ENCODE results near the gene TEX29.

Gene TEX29

GRCh38 chr13:111343186-111343805 is 22.9 kb downstream of the TEX29 start:
- Histone ChIP-seq H3K27ac (ENCODE audit: low read length) (no peak overlapping the region), H3K4me1 (ENCODE audit: insufficient read depth, low read length) (no peaks in the 10 kb centered on the region)
- TF ChIP-seq CTCF (IDR thresholded peaks at IDR 0.05; ENCODE audit: borderline replicate concordance, extremely low read depth, low read length, poor library complexity, severe bottlenecking) = no peak

GRCh38 chr13:111344471-111345191 is 24.2 kb downstream of the TEX29 start:
- H4K20me1 ChIP-seq (ENCODE audit: insufficient read depth, low read length) = no peaks in the 10 kb centered on the region
- H3K4me2 ChIP-seq (ENCODE audit: insufficient read depth, low read length) = no peak overlapping the region
- no peaks in the 10 kb centered on the region for H3K79me2 ChIP-seq (ENCODE audit: insufficient read depth, low read length)
- no peaks in the 10 kb centered on the region for H3K4me1 ChIP-seq (ENCODE audit: insufficient read depth, low read length)
- H3K27me3 ChIP-seq (ENCODE audit: insufficient read depth, low read length, poor library complexity) = no peaks in the 10 kb centered on the region
- no peak for DNase-seq
- H3K9me3 ChIP-seq (ENCODE audit: insufficient read depth, low read length, severe bottlenecking) = no peaks in the 10 kb centered on the region
- H3K9ac ChIP-seq (ENCODE audit: low read depth, low read length) = no peak overlapping the region
- H3K4me3 ChIP-seq (ENCODE audit: low read depth in 1 of 2, low read length in 2 of 2) = no peak overlapping the region
- no peak for ATAC-seq (ENCODE audit: insufficient read depth, low read depth)
- no peak overlapping the region for H2AFZ ChIP-seq (ENCODE audit: low read depth, low read length)
- TF ChIP-seq EZH2 (IDR thresholded peaks at IDR 0.05; ENCODE audit: borderline replicate concordance, low read depth, low read length, severe bottlenecking) (no peak), CTCF (IDR thresholded peaks at IDR 0.05; ENCODE audit: borderline replicate concordance, extremely low read depth, low read length, poor library complexity, severe bottlenecking) (peak; percentile 26)
- H3K36me3 ChIP-seq (ENCODE audit: insufficient read depth, low read length) = no peaks in the 10 kb centered on the region
- H3K27ac ChIP-seq (ENCODE audit: low read length) = no peak overlapping the region

More at GRCh38 chr13:111343186-111343805, 22.9 kb downstream of the TEX29 start:
- no peaks in the 10 kb centered on the region for H3K36me3 ChIP-seq (ENCODE audit: insufficient read depth, low read length)
- H3K9ac ChIP-seq (ENCODE audit: low read depth, low read length) = no peak overlapping the region
- no peak overlapping the region for H3K4me3 ChIP-seq (ENCODE audit: low read depth in 1 of 2, low read length in 2 of 2)
- ATAC-seq (ENCODE audit: insufficient read depth, low read depth) (no peak), DNase-seq (no peak)
- no peaks in the 10 kb centered on the region for H3K9me3 ChIP-seq (ENCODE audit: insufficient read depth, low read length, severe bottlenecking)
- H2AFZ ChIP-seq (ENCODE audit: low read depth, low read length) = no peak overlapping the region
- H3K27me3 ChIP-seq (ENCODE audit: insufficient read depth, low read length, poor library complexity) = no peaks in the 10 kb centered on the region
- no peaks in the 10 kb centered on the region for H3K79me2 ChIP-seq (ENCODE audit: insufficient read depth, low read length)
- H3K4me2 ChIP-seq (ENCODE audit: insufficient read depth, low read length) = no peak overlapping the region
- no peaks in the 10 kb centered on the region for H4K20me1 ChIP-seq (ENCODE audit: insufficient read depth, low read length)

GRCh38 chr13:111345682-111346081 is 25.2 kb downstream of the TEX29 start:
- no peaks in the 10 kb centered on the region for H3K27me3 ChIP-seq (ENCODE audit: insufficient read depth, low read length, poor library complexity)
- H3K27ac ChIP-seq (ENCODE audit: low read length) = no peak overlapping the region
- no peak overlapping the region for H2AFZ ChIP-seq (ENCODE audit: low read depth, low read length)
- no peaks in the 10 kb centered on the region for H4K20me1 ChIP-seq (ENCODE audit: insufficient read depth, low read length)
- TF ChIP-seq CTCF (IDR thresholded peaks at IDR 0.05; ENCODE audit: borderline replicate concordance, extremely low read depth, low read length, poor library complexity, severe bottlenecking) (no peak), EZH2 (IDR thresholded peaks at IDR 0.05; ENCODE audit: borderline replicate concordance, low read depth, low read length, severe bottlenecking) (no peak)
- no peak overlapping the region for H3K4me2 ChIP-seq (ENCODE audit: insufficient read depth, low read length)
- H3K36me3 ChIP-seq (ENCODE audit: insufficient read depth, low read length) = no peaks in the 10 kb centered on the region
- H3K9ac ChIP-seq (ENCODE audit: low read depth, low read length) = no peak overlapping the region
- H3K4me3 ChIP-seq (ENCODE audit: low read depth in 1 of 2, low read length in 2 of 2) = no peak overlapping the region
- no peak for ATAC-seq (ENCODE audit: insufficient read depth, low read depth)
- no peak for DNase-seq
- no peaks in the 10 kb centered on the region for H3K79me2 ChIP-seq (ENCODE audit: insufficient read depth, low read length)
- H3K4me1 ChIP-seq (ENCODE audit: insufficient read depth, low read length) = no peaks in the 10 kb centered on the region
- no peaks in the 10 kb centered on the region for H3K9me3 ChIP-seq (ENCODE audit: insufficient read depth, low read length, severe bottlenecking)
